HG03025 (cell line): ENCODE measurements around the gene SKIC8.
"Not testable (repeated sequence)": the region's sequence is repeated elsewhere in the genome, so short reads cannot be mapped to it uniquely, and the experiment has no call there.

Experiments
- ATAC-seq: cut with Tn5 transposase; IDR thresholded peaks from one replicate; pipeline ENCODE4 v1.9.1; 2021; ENCODE audit warnings: mild to moderate bottlenecking, moderate library complexity; ENCODE audit not compliant: unreplicated experiment, low FRiP score

SKIC8 gene

GRCh38 chr15:78263351-78263781 is 36.0 kb downstream of the SKIC8 start:
- no peak for ATAC-seq

- ATAC-seq = no peak
These were observed 38.3 kb downstream of the SKIC8 start for GRCh38 chr15:78261062-78261461.

GRCh38 chr15:78260489-78260888 is 38.9 kb downstream of the SKIC8 start:
- no peak for ATAC-seq

GRCh38 chr15:78259232-78259631 is 40.2 kb downstream of the SKIC8 start:
- no peak for ATAC-seq

GRCh38 chr15:78257681-78258080 is 41.7 kb downstream of the SKIC8 start:
- no peak for ATAC-seq

- ATAC-seq = no peak
These were observed 43.4 kb downstream of the SKIC8 start for GRCh38 chr15:78256044-78256437.

GRCh38 chr15:78255421-78256043 is 43.9 kb downstream of the SKIC8 start:
- no peak for ATAC-seq

GRCh38 chr15:78251136-78251535 is 48.3 kb downstream of the SKIC8 start:
- ATAC-seq = no peak

- no peak for ATAC-seq
These were observed 50.3 kb downstream of the SKIC8 start for GRCh38 chr15:78249131-78249530.

- ATAC-seq = no peak
These were observed 51.5 kb downstream of the SKIC8 start for GRCh38 chr15:78247911-78248310.

GRCh38 chr15:78245976-78246620 is 53.3 kb downstream of the SKIC8 start:
- not testable (repeated sequence) for ATAC-seq

GRCh38 chr15:78245392-78245791 is 54.0 kb downstream of the SKIC8 start:
- ATAC-seq = not testable (repeated sequence)

GRCh38 chr15:78244893-78245292 is 54.5 kb downstream of the SKIC8 start:
- no peak for ATAC-seq

- ATAC-seq = no peak
These were observed 55.3 kb downstream of the SKIC8 start for GRCh38 chr15:78244101-78244500.

- no peak for ATAC-seq
These were observed 55.9 kb downstream of the SKIC8 start for GRCh38 chr15:78243491-78243941.

GRCh38 chr15:78243058-78243457 is 56.4 kb downstream of the SKIC8 start:
- ATAC-seq = no peak

- ATAC-seq = no peak
These were observed 57.3 kb downstream of the SKIC8 start for GRCh38 chr15:78242128-78242527.

- ATAC-seq = no peak
These were observed 58.4 kb downstream of the SKIC8 start for GRCh38 chr15:78241017-78241416.

- ATAC-seq = no peak
These were observed 59.6 kb downstream of the SKIC8 start for GRCh38 chr15:78239811-78240210.

- ATAC-seq = no peak
These were observed 62.3 kb downstream of the SKIC8 start for GRCh38 chr15:78237146-78237545.

GRCh38 chr15:78236491-78236890 is 62.9 kb downstream of the SKIC8 start:
- ATAC-seq = no peak

GRCh38 chr15:78234515-78235040 is 64.8 kb downstream of the SKIC8 start, which contains the start of gene ACSBG1:
Gene ACSBG1 (minus strand): TSS chr15:78234565. CDS start chr15:78234501, 64 bp downstream.
- no peak for ATAC-seq
